Stimulated activated CD8-positive, alpha-beta memory T cell treated with anti-CD3 and anti-CD28 coated beads, Interleukin-12 subunit alpha, Interleukin-12 subunit beta, amount 100 ng/mL, for 4 hours (primary cell): Measurements from ENCODE around the gene HSF2BP.
A peak's percentile ranks its signal among the peaks of the same experiment; 100 is the strongest.
"Not testable (repeated sequence)": the region's sequence is repeated elsewhere in the genome, so short reads cannot be mapped to it uniquely, and the experiment has no call there.

Experiments
- DNase-seq: peaks from one replicate; pipeline ENCODE4 v3.0.0-alpha.2; 2020; ENCODE audit warnings: low read depth

HSF2BP gene

GRCh38 chr21:43659136-43660000, at the start of gene HSF2BP, which contains the start of gene RRP1B:
Gene HSF2BP (minus strand): TSS chr21:43659488. CDS start chr21:43658096, 1,392 bp downstream.
Gene RRP1B (plus strand): TSS chr21:43659560. CDS start chr21:43659665, 105 bp downstream.
- peak; percentile 71 for DNase-seq

GRCh38 chr21:43708745-43709381, 49.6 kb upstream of the HSF2BP start:
- no peak for DNase-seq

GRCh38 chr21:43707462-43707861, 48.2 kb upstream of the HSF2BP start:
- DNase-seq, result no peak

DNA sequence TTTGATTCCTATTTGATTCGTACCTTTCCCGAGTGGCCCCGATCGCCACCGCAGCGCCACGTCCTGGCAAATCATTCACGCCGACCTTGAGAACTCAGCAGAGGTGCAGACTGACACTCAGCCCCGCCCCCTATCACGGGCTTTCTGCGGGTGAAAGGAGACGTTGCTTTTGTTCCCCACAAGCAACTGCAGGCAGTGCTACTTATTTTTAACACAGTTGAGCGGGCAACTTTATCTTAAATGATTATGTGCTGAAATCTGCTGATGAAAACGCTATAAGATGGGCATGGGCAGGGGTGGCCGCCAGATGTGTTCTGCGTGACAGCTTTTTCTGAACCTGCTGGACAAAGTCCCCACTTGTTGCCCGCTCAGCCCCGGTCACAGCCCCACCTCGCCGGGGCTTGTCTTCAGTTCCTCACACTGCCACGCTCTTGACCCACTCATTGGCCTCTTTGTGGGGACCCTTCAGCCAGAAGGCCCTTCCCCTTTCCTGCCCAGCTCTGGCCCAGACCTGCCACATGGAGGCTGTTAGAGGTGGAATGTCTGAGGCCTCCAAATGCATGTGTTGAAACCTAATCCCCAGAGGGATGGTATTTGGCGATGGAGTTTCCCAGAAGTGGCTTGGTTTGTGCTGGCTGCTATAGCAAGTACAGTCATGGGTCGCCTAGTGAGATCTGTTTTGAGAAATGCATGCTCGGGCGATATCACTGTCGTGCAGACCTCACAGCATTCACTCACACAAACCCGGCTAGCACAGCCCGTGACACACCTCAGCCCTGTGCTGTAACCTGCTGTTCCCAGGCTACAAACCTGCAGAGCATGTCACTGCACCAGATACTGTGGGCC, 44.0 kb upstream of the HSF2BP start:
- no peak for DNase-seq

DNA sequence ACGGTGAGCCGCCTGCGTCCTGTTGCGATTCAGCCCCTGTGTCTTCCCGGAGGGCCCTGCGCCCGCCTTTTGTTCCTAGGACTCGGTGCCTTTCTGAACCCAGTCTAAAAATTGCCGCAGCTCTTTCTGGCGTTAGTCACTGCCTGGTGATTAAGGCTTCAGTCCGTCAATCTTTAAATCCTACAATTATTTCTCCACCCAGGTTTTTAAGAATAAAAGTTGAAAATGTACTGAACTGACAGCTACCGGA, 43.4 kb upstream of the HSF2BP start:
- no peak for DNase-seq

DNA sequence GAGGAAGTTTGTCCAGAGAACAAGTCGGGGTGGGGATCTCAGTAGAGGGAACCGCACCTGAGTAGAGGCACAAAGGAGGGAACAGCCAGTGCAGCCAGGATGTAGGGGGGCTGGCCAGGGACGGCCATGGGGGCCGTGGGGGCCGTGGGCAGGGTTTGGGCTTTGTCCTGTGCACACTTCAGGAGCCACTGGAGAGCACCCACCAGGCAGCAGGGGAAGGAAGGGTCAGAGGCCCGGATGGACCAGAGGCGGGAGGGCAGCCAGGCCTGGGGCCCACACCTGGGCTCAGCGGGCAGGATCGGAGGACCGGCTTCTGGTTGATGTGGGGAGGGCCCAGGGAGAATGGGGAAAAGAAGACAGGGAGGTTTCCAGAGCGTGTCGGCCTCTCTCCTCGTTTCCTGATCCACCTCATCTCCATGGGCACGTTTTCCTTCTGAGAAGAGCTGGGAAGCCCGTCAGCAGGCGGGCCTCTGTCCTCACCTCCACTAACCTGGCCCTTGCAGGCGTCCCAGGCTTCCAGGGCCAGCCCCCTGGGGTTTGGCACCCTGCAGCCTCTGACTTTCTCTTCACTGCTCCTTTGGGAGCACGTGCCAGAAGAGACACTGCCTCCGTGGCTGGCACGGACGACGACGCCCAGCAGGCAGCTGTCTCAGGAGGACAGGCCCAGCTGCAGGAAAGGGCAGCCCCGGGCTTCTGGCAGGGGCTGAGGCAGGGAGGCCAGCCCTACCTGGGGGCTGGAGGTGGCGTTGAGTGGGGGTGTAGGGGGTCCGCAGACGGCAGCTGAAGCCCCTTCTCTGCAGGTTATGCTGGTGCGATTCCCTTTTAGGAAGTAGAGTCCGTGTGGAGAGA, 42.9 kb upstream of the HSF2BP start:
- no peak for DNase-seq

- no peak for DNase-seq
These were observed 40.8 kb upstream of the HSF2BP start for GRCh38 chr21:43699933-43700599.

DNA sequence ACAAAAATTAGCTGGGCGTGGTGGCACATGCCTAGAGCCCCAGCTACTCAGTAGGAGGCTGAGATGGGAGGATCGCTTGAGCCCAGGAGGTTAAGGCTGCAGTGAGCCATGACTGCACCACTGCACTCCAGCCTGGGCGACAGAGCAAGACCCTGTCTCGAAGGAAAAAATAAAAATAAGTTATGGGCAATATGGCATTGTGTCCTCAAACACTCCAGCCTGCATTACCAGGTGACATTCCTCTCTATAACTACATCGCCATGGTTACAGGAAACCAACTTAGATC, 40.1 kb upstream of the HSF2BP start:
- not testable (repeated sequence) for DNase-seq

- DNase-seq, result no peak
These were observed 38.7 kb upstream of the HSF2BP start for GRCh38 chr21:43697758-43698643.

GRCh38 chr21:43696214-43696613, 36.9 kb upstream of the HSF2BP start:
- DNase-seq, result no peak

DNA sequence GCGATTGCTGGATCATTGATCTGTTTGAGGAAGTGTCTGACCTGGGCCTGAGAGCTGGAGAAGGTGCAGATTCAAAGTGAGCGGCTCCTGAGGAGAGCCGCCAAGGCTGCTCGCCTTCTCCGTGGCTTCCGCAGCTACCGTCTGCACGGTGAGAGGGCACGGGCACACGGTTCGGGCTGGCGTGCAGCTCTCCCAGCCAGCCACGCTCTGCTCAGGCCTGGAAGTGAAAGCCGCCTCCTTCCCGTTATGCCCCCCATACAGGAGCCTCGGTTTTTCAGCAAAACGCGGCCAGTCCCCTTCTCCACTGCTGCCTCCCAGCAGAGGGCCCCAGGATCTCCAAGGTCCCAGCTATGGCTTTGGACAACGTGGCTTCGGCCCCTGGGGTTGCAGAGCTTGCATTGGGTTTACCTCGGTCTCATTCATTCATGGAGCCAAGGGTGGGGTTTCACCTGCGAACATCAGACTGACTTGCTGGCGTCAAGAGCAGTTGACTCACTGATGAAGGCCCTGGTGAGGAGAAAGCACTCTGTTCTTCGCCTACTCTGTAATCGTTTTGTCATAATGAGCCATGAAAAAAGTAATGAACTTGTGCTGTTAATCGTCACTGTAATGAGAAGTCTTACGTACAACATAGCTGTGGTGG, 35.3 kb upstream of the HSF2BP start:
- no peak for DNase-seq

DNA sequence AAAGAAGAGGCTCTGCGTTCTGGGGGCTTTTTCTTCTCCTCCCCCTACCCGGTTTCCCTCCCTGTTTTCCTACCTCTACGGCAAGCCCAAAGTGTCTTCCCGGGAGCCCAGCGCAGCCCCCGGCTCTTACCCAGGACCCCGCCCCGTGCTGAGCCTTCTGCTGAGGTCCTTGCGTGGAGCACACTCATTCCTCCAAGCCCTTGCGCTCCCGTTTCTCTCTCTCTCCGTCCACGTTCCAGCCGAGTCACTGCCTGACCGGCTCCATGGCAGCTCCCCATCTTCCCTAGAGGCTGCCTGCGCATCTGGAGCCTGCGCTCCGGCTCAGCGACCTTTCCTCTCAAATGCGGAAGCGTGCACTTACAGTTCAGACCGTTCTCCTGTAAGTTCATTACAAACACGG, 34.7 kb upstream of the HSF2BP start:
- DNase-seq, result no peak

- DNase-seq, result no peak
These were observed 33.7 kb upstream of the HSF2BP start for GRCh38 chr21:43692949-43693348.

GRCh38 chr21:43691801-43692200, 32.5 kb upstream of the HSF2BP start:
- DNase-seq, result no peak

DNA sequence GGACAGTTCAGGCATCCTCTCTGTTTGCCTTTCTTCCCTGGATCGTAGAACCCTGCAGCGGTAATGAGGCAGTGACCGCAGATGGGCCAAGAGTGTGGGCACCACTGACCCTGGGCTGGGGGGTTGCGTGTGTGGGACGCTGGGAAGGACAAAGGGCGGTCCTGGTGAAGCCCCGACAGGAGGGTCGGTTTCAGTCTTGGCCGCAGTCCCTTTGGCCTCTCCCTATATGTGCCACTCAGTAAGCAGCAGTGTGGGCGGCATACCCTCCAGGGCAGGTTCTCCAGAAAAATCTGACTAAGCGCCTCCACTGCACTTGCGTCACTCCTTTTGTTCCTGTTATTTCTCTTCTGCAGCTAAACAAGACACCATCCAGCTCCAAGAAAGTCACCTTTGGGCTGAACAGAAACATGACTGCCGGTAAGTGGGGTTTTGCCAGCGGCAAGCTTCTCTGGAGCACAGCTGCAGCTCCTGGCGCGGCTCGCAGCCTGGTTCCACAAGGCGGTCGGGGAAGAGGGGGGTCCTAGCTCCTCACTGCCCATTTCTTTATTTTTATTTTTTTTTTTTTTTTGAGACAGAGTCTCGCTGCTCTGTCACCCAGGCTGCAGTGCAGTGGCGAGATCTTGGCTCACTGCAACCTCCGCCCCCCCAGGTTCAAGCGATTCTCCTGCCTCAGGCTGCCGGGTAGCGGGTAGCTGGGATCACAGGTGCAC, 32.0 kb upstream of the HSF2BP start:
- DNase-seq, result no peak

DNA sequence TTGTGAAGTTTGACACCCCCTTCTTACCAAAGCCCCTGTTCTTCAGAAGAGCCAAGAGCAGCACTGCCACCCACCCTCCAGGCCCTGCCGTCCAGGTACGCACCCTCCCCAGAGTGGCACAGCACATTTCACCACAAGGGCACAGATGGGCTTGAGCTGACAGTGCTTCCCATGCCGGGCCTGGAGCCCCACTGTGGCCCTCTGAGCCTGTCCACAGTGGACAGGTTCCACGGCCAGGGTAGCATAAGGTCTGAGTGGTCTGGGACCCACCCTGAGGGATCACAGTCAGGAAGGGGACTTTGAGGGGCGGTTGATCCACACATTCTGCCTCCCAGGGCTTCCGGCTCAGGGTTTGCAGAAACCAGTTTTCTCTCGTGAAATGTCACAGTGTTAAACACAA, 31.1 kb upstream of the HSF2BP start:
- DNase-seq, result no peak

DNA sequence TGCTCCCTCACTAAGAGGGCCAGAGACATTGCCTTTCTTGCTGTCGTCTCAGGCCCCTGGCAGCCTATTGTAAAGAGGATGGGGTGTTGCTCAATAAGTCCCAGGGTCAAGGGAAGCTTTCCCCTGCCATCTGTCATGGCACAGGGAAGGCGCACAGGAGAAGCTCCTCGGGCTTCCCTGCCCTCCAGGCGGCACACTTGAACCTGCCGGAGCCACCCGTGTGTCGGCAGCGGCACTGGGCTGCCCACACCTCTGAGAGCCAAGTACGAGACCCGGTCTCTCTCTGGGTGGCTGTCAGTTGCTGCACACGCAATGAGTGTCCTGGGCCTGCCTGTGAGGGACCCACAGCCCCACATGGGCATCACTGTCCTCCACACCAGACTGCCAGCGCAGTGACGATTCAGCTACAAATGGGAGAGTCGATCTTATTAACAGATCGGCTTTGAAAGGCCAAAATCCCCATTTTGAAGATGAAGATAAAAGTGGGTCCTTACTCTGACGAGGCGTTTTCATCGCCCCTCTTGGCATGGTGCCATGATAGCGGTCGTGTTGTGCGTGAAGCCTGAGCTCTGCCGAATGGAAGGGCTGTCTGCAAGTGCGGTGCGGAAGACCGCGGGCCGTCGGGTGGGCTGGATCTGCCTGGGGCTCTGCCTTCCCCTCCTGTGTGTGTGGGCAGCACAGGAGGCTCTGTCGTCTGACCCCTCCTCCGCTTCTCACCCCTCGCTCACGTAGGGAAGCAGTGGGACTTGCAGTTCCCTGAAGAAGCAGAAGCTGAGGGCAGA, 30.5 kb upstream of the HSF2BP start:
- DNase-seq, result no peak

DNA sequence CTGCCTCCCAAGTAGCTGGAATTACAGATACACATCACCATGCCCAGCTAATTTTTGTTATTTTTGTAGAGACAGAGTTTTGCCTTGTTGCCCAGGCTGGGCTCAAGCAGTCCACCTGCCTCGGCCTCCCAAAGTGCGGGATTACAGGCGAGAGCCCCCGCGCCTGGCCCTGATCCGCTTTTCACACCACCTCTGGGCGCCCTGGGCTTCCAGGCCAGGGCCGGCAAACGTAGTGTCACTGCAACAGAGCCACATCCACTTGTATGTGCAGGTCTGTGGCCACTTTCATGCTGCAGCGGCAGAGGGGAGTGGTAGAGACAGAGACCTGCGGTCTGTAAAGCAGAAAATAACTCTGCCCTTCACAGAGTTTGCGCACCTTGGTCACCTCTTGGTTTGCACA, 29.6 kb upstream of the HSF2BP start:
- no peak for DNase-seq
